ENCODE data around the gene RANBP10.

- TF ChIP-seq POLR2A (IDR thresholded peaks at IDR 0.05; ENCODE audit: low read length) (no peak), GATA1 (IDR thresholded peaks at IDR 0.05; ENCODE audit: low read depth, low read length) (no peak)
Measured at GRCh38 chr16:67707790-67708189, 98.6 kb downstream of the RANBP10 start.
